NCI-H69 (cell line): ENCODE measurements around the gene TELO2.
A peak's percentile ranks its signal among the peaks of the same experiment; 100 is the strongest.

Experiments used
- DNase-seq: peaks from one replicate; lab custom pipeline; 2025; lab: John Stamatoyannopoulos, UW

Gene TELO2

DNA sequence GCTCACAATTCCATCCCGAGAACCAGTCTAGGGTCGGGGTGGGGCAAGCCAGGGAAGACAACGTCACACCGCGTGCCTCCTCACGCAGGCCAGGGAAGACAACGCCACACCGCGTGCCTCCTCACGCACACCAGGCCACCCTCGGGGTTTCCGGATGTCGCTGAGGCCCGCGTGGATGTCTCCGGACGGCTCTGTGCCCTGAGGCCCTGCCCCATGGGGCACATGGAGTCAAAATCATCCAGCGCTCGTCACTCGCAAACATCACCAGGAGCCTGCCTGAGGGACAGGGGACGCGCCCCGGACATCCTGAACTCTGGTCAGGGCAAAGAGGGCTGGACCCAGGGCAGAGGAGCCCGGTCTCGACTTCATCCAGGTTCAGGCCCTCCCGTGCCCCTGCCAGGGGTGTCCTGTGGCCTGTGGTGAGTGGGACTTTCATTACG is 44.0 kb downstream of the TELO2 start:
- DNase-seq: no peak

GRCh38 chr16:1537763-1538289 is 44.7 kb downstream of the TELO2 start:
- no peak for DNase-seq

- peak; percentile 83 for DNase-seq
These were observed 45.8 kb downstream of the TELO2 start for GRCh38 chr16:1538804-1539520.

DNA sequence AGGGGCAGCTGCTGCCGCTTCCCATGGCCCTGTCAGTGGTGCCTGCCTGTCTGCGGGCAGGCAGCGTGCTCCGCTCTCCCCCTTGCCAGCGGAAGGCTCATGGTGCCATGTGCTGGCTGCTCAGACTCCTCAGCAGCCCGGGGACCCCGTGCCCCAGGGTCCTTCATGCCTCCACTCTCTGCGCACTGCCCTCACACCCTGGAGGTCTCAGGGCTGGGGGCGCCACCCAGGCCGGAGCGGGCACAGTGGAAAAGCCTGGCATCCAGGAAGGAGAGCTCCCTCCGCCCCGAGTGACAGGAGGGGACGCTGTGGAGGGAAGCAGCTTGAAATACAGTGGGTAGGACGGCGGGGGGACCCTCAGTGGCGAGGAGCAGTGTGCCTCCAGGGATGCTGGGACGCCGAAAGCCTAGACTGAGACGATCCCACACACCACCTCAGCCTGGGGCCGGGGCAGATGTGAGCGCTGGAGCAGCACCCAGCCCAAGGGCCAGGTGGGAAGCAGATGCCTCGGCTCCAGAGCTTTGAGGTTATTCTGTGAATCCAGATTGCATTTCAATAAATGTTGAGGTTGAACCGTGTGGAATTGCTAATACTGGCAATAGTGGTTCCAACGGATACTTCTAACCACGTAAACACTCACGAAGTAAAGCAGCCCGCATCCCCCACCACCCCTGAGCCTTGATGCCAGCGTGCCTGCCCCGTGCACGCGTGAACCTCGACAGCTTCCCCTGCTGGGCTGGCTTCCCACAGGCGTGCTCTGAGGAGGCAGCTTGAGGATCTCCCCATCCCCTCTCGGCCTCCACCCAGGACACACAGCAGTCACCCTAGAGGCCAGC is 46.8 kb downstream of the TELO2 start:
- DNase-seq: no peak

DNA sequence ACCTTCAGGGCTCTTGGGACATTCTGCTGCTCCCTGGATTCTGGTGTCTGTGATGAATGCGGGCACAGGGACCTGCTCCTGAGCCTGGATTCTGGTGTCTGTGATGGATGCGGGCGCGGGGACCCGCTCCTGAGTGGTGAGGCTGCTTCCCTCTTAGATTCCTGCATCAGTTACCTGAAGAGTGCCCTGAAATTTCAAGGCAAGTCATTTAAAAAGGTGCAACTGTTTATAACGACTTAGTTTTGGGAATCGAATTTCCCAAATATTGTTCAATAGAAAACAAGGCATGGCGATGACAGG is 47.3 kb downstream of the TELO2 start:
- DNase-seq: no peak

GRCh38 chr16:1541293-1542165 is 48.4 kb downstream of the TELO2 start:
- DNase-seq: no peak

DNA sequence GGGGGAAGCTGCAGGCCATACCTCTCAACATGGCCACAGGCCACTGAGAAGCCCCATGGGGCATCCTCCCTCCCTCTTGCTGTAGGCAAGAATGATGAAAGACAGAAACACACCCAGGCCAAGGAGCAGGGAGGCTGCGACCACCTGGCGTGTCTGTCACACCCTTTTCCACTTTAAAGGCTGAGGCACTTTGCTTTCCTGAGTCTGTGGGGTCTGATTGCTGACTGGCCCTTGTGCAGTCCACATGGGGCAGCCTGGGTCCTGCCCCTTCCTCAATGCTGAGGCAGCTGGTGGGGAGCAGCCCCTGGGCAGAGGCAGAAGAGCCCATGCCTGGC is 49.0 kb downstream of the TELO2 start:
- DNase-seq: no peak

DNA sequence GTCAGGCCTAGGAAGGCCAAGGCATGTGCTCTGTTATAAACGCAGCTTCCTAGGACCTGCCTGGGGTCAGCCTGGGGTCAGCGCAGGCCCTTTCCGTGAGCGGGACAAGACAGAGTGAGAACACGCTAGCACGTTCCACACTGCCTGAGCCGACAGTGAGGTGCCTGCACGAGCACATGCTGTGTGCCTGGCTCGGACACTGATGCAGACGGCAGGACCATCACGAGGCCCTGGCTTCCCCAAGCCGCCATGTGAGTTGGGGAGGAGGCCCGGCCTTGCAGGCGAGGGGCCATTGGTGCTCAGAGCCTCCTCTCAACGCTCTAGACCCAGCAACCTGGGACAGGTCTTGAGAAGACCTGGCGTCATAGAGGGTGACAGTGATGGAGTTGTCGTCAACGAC is 49.4 kb downstream of the TELO2 start:
- no peak for DNase-seq

DNA sequence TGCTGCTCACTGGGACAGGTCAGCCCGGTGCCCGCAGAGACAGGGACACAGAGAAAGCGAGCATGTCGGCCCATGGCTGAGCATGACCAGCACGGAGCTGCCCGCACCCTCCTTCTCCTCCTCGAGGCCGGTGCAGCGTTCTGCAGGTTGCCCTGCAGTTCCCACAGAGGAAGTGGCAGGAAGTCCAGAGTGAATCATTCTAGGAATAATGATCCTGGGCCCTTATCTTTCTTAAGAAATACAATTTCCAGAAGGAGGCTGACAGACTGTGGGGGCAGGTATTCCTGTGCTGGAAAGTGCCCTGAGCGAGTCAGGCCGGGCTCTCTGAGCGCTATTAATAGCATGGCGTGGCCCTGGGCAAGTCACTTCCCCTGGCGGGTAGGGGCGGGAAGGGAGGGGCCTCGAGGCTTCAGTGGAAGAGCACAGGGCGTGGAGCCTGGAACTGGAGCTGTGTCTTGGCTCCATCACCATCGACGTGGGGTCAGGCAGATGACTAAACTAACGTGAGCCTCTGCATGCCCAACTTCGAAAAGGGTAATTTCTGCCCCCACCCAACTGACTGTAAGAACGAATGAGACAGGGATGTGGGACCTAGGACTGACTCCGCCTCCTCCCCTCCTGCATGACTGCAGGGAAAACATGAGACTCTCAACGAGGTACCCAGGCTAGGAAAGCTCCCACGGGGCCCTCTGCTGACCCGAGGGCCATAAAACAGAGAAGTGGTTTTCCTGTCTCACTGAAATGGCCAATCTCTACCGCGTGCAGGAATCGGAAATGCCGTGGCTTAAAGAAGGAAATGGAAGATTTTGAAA is 50.1 kb downstream of the TELO2 start:
- peak; percentile 33 for DNase-seq

GRCh38 chr16:1545044-1546040 is 52.2 kb downstream of the TELO2 start:
- no peak for DNase-seq

GRCh38 chr16:1546430-1546829 is 53.3 kb downstream of the TELO2 start:
- no peak for DNase-seq

DNA sequence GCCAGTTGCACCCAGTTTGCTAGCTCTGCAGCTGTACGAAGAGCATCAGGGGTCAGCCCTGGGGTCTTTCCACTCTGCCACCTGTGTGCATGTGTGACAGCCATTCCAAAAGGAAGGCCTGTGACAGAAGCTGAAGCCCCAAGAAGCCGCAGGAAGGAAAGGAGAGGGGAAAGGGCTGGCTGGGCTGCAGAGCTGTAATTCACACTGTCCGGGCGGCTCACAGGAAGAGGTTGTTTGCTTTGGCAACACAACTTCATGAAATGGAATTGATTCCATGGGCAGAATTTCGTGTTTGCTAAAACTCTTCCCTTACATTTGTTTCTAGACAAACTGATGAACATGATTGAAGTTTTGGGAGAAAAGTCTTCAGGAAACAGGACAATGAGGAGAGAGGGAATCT is 55.1 kb downstream of the TELO2 start:
- no peak for DNase-seq

- DNase-seq: no peak
These were observed 55.6 kb downstream of the TELO2 start for GRCh38 chr16:1548727-1549126.

DNA sequence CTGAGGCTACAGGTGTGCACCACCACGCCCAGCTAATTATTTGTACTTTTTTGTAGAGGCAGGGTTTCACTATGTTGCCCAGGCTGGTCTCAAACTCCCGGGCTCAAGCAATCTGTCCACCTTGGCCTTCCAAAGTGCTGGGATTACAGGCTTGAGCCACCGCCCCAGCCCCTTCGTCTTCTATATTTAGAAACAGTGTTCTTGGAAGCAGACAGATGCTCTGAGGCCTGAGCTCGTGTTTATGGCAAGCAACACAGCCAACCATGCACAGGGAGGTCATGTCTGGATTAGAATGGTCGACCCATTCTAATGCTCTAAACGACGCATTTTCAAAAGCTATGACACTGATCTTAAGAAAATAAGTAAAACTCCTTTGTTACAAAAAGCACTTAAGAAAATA is 56.9 kb downstream of the TELO2 start:
- no peak for DNase-seq

DNA sequence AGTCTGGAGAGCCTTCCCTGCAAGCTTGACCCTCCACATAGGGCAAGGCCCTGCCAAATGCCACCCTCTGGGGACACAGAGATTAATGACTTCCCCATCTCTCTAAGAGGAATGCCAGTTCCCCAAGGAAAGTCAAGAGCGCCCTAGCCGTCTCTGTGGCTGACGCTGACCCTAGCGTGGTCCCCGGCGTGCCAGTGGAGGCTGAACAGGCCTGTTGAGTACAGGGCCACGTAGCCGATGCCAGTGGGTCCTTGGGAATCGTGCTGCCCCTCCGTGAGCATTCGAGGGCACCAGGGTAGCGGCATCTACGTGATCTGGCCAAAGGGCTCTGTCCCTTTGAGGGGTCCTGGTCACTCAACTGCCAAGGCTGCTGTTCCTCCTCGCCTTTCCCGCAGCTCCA is 57.5 kb downstream of the TELO2 start:
- DNase-seq: no peak

- DNase-seq: no peak
These were observed 58.0 kb downstream of the TELO2 start for GRCh38 chr16:1551166-1551565.

- DNase-seq: no peak
These were observed 59.0 kb downstream of the TELO2 start for GRCh38 chr16:1552129-1552528.

GRCh38 chr16:1553946-1554825 is 61.0 kb downstream of the TELO2 start:
- no peak for DNase-seq

GRCh38 chr16:1554826-1555445 is 61.8 kb downstream of the TELO2 start:
- no peak for DNase-seq
